Frontal cortex (tissue), 4 donors: ENCODE results near the gene ACTMAP. TPM values are rescaled to one million over a fixed set of nuclear protein-coding genes. Genes with fewer than 3 reads are reported as not detected.

Source experiments
- DNase-seq, 2 donors: peaks; one replicate each; pipeline ENCODE4 v3.0.0; 2012; ENCODE audit warnings: low spot score in 2 of 2
- FAIRE-seq: peaks from 2 replicates; lab custom pipeline; 2012; peaks lifted over from hg19 to GRCh38; lab: Jason Lieb, UNC
- total RNA-seq: library from RNA; depleted of rRNA; stranded (reverse); fragments of >200 nt; gene quantifications from one replicate; pipeline ENCODE4 v1.2.3, GENCODE V29; 2014
- donor health status: control.
- donor health status: control.
- donor health status: control.

ACTMAP gene
- total RNA-seq, 1 donor from 2014 or later, result under 0.01 TPM

- FAIRE-seq (no peak), DNase-seq (no peak)
Measured at GRCh38 chr19:40724315-40724714, 26.0 kb downstream of the ACTMAP start.

DNA sequence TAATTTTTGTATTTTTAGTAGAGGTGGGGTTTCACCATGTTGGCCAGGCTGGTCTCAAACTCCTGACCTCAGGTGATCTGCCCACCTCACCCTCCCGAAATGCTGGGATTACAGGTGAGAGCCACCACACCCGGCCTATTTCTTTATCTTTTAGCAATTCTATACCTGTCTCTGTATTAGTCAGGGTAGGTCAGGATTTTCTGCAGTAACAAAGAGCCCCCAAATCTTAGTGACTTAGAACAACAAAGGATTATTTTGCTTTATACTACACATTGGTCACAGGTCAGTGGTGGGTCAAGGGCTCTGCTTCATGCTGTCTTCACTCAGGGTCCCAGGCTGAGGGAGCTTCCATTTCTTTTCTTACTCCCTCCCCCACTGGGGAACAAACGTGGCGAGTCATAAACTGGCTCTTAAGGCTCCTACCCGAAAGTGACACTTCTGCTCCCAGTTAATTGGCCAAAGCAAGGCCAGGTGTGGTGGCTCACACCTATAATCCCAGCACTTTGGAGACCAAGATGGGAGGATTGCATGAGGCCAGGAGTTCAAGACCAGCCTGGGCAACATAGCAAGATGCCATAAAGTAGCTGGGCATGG lies 26.5 kb downstream of the ACTMAP start:
- FAIRE-seq (no peak), DNase-seq (no peak)

GRCh38 chr19:40721936-40722661 lies 28.2 kb downstream of the ACTMAP start:
- DNase-seq (no peak), FAIRE-seq (no peak)

DNA sequence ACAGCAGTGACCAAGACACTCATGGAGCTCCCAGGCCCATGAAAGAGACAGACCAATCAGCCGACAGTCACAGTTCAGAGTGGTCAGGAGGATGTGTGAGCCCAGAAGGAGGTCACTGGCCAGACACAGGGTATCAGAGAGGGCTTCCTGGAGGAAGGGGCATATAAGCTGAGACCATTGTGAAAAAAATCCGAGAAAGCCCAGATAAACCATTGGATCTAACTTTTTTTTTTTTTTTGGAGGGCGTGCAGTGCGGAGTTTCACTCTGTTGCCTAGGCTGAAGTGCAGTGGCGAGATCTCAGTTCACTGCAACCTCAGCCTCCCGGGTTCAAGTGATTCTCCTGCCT lies 29.2 kb downstream of the ACTMAP start:
- no peak for FAIRE-seq
- no peak for DNase-seq

- no peak for DNase-seq
- no peak for FAIRE-seq
Measured at GRCh38 chr19:40719414-40719894, 30.8 kb downstream of the ACTMAP start.

GRCh38 chr19:40718774-40719391 lies 31.4 kb downstream of the ACTMAP start:
- no peak for FAIRE-seq
- no peak for DNase-seq

GRCh38 chr19:40717880-40718773 lies 32.1 kb downstream of the ACTMAP start:
- FAIRE-seq, result no peak
- no peak for DNase-seq

DNA sequence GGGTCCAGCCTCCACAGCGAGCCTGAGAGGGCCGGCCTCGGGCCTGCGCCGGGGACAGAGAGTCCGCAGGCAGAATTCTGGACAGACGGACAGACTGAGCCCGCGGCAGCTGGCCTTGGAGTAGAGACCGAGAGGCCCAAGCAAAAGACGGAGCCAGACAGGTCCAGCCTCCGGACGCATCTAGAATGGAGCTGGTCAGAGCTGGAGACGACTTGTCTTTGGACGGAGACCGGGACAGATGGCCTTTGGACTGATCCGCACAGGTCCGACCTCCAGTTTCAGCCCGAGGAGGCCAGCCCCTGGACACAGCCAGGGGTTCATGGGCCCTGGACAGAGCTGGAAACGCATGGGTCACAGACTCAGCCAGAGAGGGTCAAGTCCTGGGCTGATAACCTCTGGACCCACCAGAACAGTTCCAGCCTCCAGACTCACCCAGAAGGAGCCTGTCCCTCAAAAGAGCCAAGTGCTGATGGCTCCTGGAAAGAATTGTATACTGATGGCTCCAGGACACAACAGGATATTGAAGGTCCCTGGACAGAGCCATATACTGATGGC lies 32.9 kb downstream of the ACTMAP start:
- FAIRE-seq, result no peak
- no peak for DNase-seq

GRCh38 chr19:40716482-40717324 lies 33.6 kb downstream of the ACTMAP start, which contains the start of the genes COQ8B and ITPKC:
COQ8B (minus strand) TSS chr19:40716886; CDS start chr19:40714632, 2,254 bp downstream.
ITPKC (plus strand) TSS chr19:40717112; CDS start chr19:40717136, 24 bp downstream.
- DNase-seq (peak; percentile 99), FAIRE-seq (no peak)

- no peak for DNase-seq
- no peak for FAIRE-seq
Measured at GRCh38 chr19:40716031-40716481, 34.2 kb downstream of the ACTMAP start.

DNA sequence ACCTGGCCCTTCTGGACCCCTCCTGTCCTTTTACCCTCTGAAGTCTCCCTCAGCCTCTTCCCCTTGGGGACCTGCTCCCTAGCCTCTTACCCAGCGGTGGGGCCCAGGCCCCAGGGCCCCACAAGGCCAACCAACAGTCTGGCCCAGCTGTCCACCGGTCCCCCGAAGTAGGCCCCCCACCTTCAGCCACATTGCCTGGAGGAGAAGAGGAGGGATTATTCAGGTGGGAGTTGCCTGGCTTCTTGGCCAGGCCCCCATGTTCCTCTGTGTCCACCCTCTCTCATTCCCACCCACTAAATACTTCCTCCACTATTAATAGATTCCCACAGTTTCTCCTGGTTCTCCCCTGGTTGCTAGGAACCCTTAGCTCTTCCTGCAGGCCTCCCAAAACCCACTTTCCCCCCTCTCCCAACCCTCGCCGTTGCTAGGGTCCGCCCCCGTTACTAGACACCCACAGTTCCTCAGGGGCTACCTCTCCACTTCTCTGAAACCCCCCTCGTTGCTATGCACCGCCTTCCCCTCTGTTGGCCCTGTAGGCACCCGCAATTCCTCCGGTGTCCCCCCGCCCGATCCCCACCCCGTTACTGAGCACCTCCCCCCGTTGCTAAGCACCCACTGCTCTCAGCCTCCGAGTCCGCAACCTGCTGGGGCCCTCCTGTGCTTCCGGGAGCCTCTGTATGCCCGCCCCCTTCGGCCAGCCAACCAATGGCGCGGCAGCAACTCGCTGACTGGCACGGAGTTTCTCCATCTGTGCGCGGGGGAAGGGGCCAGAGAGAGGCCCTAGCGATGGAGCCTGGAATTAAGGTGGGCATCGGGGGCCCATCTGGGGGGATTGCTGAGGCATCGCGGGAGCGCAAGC lies 35.6 kb downstream of the ACTMAP start:
- DNase-seq (peak; percentile 86 to 88), FAIRE-seq (no peak)

DNA sequence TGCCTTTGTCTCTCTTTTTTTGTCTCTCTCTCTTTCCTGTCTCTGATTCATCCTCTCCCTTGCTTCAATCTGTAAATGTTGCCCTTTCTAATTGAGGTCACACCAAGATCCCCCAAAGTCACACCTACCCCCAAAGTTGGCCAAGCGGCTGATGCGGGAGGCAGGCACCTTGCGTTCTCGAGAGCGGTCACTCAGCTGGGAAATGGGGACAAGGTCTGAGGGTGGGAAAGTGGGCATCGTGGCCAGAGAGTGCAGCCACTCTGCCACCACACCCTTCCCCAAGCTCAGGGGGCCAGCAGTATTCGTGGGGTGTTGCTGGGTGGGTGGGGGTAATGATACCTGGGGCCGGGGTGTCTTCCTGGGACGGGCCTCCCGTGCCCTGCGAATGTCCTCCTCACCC lies 36.3 kb downstream of the ACTMAP start:
- DNase-seq, result no peak
- FAIRE-seq, result no peak

GRCh38 chr19:40709817-40710216 lies 40.5 kb downstream of the ACTMAP start:
- no peak for FAIRE-seq
- DNase-seq, result no peak

DNA sequence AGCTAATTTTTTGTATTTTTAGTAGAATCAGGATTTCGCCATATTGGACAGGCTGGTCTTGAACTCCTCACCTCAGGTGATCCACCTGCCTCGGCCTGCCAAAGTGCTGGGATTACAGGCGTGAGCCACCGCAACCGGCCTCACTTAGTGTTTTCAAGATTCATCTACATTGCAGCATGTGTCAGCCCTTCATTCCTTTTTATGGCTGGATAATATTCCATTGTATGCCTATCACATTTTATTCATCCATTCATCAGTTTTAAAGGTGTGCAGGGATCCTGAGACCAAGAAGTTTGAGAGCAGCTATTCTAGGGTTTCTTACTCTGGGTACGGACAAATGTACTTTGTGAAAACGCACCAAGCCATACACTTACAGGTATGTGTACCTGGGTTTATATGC lies 42.7 kb downstream of the ACTMAP start:
- DNase-seq, result no peak
- no peak for FAIRE-seq

- DNase-seq, result no peak
- FAIRE-seq, result no peak
Measured at GRCh38 chr19:40705950-40706619, 44.2 kb downstream of the ACTMAP start.

DNA sequence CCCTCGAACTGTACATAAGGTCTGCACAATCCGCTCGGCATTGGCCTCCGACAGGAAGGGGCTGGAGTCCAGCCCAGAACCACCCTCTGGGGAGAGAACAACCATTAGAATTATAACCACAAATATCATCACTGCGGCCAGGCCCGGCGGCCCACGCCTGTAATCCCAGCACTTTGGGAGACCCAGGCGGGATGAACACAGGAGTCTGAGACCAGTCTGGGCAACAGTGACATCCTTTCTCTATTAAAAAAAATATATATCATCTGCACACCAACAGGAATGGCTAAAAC lies 45.0 kb downstream of the ACTMAP start:
- FAIRE-seq (no peak), DNase-seq (no peak)

DNA sequence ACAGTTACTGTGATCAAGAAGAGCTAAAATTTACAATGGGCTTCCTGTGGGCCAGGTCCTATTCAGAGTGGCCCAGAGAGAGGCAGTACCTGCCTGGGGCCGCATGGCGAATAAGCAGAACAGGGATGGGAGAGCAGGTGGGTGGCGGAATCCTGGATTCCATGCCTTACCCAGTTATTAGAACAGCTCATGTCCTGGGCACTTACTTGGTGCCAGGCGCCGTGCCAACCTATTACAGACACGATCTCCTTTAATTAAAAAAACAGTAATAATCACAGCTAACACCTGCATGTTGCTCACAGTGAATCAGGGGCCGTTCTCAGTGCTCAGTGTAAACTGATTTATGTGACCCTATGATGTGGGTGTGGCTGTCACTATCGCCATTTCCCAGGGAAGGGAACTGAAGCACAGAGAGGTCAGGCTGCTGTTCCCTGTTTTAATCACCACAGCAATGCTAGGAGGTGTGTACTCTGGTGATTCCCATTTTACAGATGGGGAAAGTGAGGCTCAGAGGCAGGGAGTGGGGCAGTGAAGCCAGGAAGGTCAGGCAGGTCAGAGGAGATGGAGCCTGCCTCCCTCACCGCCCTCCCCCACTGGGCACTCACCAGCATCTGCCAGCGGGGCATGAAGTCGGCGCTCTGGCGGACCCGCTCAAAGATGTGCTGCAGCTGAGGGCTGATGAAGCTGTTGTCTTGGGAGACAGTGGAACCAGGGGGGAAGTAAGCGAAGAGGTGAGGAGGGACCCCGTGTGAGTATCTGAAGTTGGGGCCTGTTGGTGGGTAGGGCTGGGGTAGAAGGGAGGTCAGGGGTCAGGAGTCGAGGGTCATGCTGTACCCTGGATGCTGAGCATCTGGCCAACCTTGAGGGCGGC lies 45.6 kb downstream of the ACTMAP start:
- DNase-seq, result no peak
- FAIRE-seq, result no peak
